Measurements from ENCODE around the gene DPAGT1.

DPAGT1 gene

GRCh38 chr11:119067371-119068222 is 34.1 kb downstream of the DPAGT1 start, which contains the start of gene VPS11:
TSS of gene VPS11 (plus strand) at chr11:119067818. CDS start at chr11:119067824, 6 bp downstream.
- no CpG with 5 or more reads among the region's 49 CpGs for WGBS (ENCODE audit: extremely low coverage, insufficient coverage, insufficient read length)

GRCh38 chr11:119065369-119065768 is 36.3 kb downstream of the DPAGT1 start:
- no peak overlapping the region for H2BK12ac ChIP-seq (ENCODE audit: low read length)
- no peak overlapping the region for H4K8ac ChIP-seq (ENCODE audit: low read depth, low read length)
- H3K14ac ChIP-seq (ENCODE audit: low read length) = no peak overlapping the region
- peaks cover 0 to 6% of the 10 kb centered on the region in 2 experiments for H3K4me1 ChIP-seq (ENCODE audit: control insufficient read depth in 1 of 2, insufficient read depth in 2 of 2, low read length in 2 of 2)
- no peak overlapping the region for H3K4ac ChIP-seq (ENCODE audit: low read depth, low read length)
- no peak overlapping the region for H2AFZ ChIP-seq (ENCODE audit: insufficient read depth, low read length, poor library complexity)
- no peak overlapping the region for H4K12ac ChIP-seq (ENCODE audit: low read depth, low read length)
- H2BK120ac ChIP-seq (ENCODE audit: insufficient read depth, low read length, poor library complexity) = no peak overlapping the region
- no peaks in the 10 kb centered on the region for H3K27me3 ChIP-seq (ENCODE audit: insufficient read depth, low read length)
- no peak overlapping the region for H3K4me2 ChIP-seq (ENCODE audit: low read length)
- no peak overlapping the region for H3K27ac ChIP-seq (ENCODE audit: low read depth, low read length)
- H3K9me3 ChIP-seq (ENCODE audit: insufficient read depth, low read depth, low read length) = no peaks in the 10 kb centered on the region
- H3K36me3 ChIP-seq (ENCODE audit: control insufficient read depth in 1 of 2, insufficient read depth in 2 of 2, low read length in 2 of 2) = peaks cover 0 to 3% of the 10 kb centered on the region in 2 experiments
- H3K18ac ChIP-seq (ENCODE audit: low read length) = no peak overlapping the region
- H3K9ac ChIP-seq (ENCODE audit: low read length) = no peak overlapping the region
- H2AK5ac ChIP-seq (ENCODE audit: low read length) = no peak overlapping the region
- no peak overlapping the region for H2BK5ac ChIP-seq (ENCODE audit: low read depth, low read length, poor library complexity)
- no CpG with 5 or more reads among the region's 4 CpGs for WGBS (ENCODE audit: extremely low coverage, insufficient coverage, insufficient read length)
- H3K23ac ChIP-seq (ENCODE audit: low read length) = no peak overlapping the region
- H3K79me2 ChIP-seq (ENCODE audit: control insufficient read depth, insufficient read depth, low read length, poor library complexity) = peaks cover 3% of the 10 kb centered on the region
- H3K79me1 ChIP-seq (ENCODE audit: low read length) = peaks cover 5% of the 10 kb centered on the region
- H4K91ac ChIP-seq (ENCODE audit: low read depth, low read length) = no peak overlapping the region
- no peak overlapping the region for H3K4me3 ChIP-seq (ENCODE audit: low read depth, low read length)
- peak; percentile 46 to 58 for DNase-seq

More at GRCh38 chr11:119067371-119068222, 34.1 kb downstream of the DPAGT1 start, which contains the start of gene VPS11:
- Histone ChIP-seq H2BK12ac (ENCODE audit: low read length) (no peak within 1 kb of the TSS), H2BK120ac (ENCODE audit: insufficient read depth, low read length, poor library complexity) (peak within 1 kb of the TSS; percentile 93), H3K9ac (ENCODE audit: low read length) (peak within 1 kb of the TSS; percentile 95), H3K4me1 (ENCODE audit: control insufficient read depth in 1 of 2, insufficient read depth in 2 of 2, low read length in 2 of 2) (peaks cover 0 to 6% of the 10 kb centered on the region in 2 experiments), H2AFZ (ENCODE audit: insufficient read depth, low read length, poor library complexity) (peak within 1 kb of the TSS; percentile 99), H4K12ac (ENCODE audit: low read depth, low read length) (peak within 1 kb of the TSS; percentile 99), H3K9me3 (ENCODE audit: insufficient read depth, low read depth, low read length) (no peaks in the 10 kb centered on the region), H2BK5ac (ENCODE audit: low read depth, low read length, poor library complexity) (peak within 1 kb of the TSS; percentile 89), H3K4me3 (ENCODE audit: low read depth, low read length) (peak within 1 kb of the TSS; percentile 89), H3K18ac (ENCODE audit: low read length) (peak within 1 kb of the TSS; percentile 95), H3K23ac (ENCODE audit: low read length) (no peak within 1 kb of the TSS), H3K4ac (ENCODE audit: low read depth, low read length) (peak within 1 kb of the TSS; percentile 97), H3K27me3 (ENCODE audit: insufficient read depth, low read length) (no peaks in the 10 kb centered on the region), H4K8ac (ENCODE audit: low read depth, low read length) (peak within 1 kb of the TSS; percentile 98), H3K14ac (ENCODE audit: low read length) (peak within 1 kb of the TSS; percentile 99), H3K79me2 (ENCODE audit: control insufficient read depth, insufficient read depth, low read length, poor library complexity) (peaks cover 3% of the 10 kb centered on the region), H3K4me2 (ENCODE audit: low read length) (peak within 1 kb of the TSS; percentile 76), H4K91ac (ENCODE audit: low read depth, low read length) (peak within 1 kb of the TSS; percentile 98), H3K36me3 (ENCODE audit: control insufficient read depth in 1 of 2, insufficient read depth in 2 of 2, low read length in 2 of 2) (peaks cover 10 to 16% of the 10 kb centered on the region in 2 experiments), H2AK5ac (ENCODE audit: low read length) (peak within 1 kb of the TSS; percentile 49), H3K79me1 (ENCODE audit: low read length) (peaks cover 5% of the 10 kb centered on the region), H3K27ac (ENCODE audit: low read depth, low read length) (peak within 1 kb of the TSS; percentile 62)
- peak; percentile 97 to 98 for DNase-seq

DNA sequence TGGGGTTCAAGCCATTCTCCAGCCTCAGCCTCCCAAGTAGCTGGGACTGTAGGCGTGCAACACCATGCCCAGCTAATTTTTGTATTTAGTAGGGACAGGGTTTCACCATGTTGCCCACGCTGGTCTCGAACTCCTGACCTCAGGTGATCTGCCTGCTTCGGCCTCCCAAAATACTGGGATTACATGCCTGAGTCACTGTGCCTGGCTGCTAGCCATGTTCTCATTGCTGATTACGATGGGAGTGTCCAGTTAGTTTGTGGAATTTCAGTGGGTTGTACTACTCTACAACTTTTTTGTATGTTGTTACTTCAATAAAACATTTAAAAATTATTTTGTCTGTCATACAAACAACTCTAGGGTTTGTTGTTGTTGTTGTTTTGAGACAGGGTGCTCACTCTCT is 38.9 kb downstream of the DPAGT1 start:
- Histone ChIP-seq H3K4me2 (ENCODE audit: low read length) (no peak overlapping the region), H3K79me1 (ENCODE audit: low read length) (peaks cover 3% of the 10 kb centered on the region), H3K27ac (ENCODE audit: low read depth, low read length) (no peak overlapping the region), H3K4me1 (ENCODE audit: control insufficient read depth in 1 of 2, insufficient read depth in 2 of 2, low read length in 2 of 2) (peaks cover 3 to 5% of the 10 kb centered on the region in 2 experiments), H2BK12ac (ENCODE audit: low read length) (no peak overlapping the region), H3K27me3 (ENCODE audit: insufficient read depth, low read length) (no peaks in the 10 kb centered on the region), H4K91ac (ENCODE audit: low read depth, low read length) (no peak overlapping the region), H3K9me3 (ENCODE audit: insufficient read depth, low read depth, low read length) (no peaks in the 10 kb centered on the region), H3K4ac (ENCODE audit: low read depth, low read length) (no peak overlapping the region), H3K14ac (ENCODE audit: low read length) (no peak overlapping the region), H4K8ac (ENCODE audit: low read depth, low read length) (no peak overlapping the region), H2AFZ (ENCODE audit: insufficient read depth, low read length, poor library complexity) (no peak overlapping the region), H3K18ac (ENCODE audit: low read length) (no peak overlapping the region), H4K12ac (ENCODE audit: low read depth, low read length) (no peak overlapping the region), H3K4me3 (ENCODE audit: low read depth, low read length) (no peak overlapping the region), H3K23ac (ENCODE audit: low read length) (no peak overlapping the region), H2BK5ac (ENCODE audit: low read depth, low read length, poor library complexity) (no peak overlapping the region), H2BK120ac (ENCODE audit: insufficient read depth, low read length, poor library complexity) (no peak overlapping the region), H3K9ac (ENCODE audit: low read length) (no peak overlapping the region), H3K79me2 (ENCODE audit: control insufficient read depth, insufficient read depth, low read length, poor library complexity) (peaks cover 1% of the 10 kb centered on the region), H2AK5ac (ENCODE audit: low read length) (no peak overlapping the region), H3K36me3 (ENCODE audit: control insufficient read depth in 1 of 2, insufficient read depth in 2 of 2, low read length in 2 of 2) (no peaks in the 10 kb centered on the region)
- DNase-seq = no peak
- no CpG with 5 or more reads among the region's 5 CpGs for WGBS (ENCODE audit: extremely low coverage, insufficient coverage, insufficient read length)

GRCh38 chr11:119061256-119061655 is 40.4 kb downstream of the DPAGT1 start:
- no peak overlapping the region for H4K12ac ChIP-seq (ENCODE audit: low read depth, low read length)
- no peaks in the 10 kb centered on the region for H3K36me3 ChIP-seq (ENCODE audit: control insufficient read depth in 1 of 2, insufficient read depth in 2 of 2, low read length in 2 of 2)
- H3K14ac ChIP-seq (ENCODE audit: low read length) = no peak overlapping the region
- H2BK5ac ChIP-seq (ENCODE audit: low read depth, low read length, poor library complexity) = no peak overlapping the region
- H4K8ac ChIP-seq (ENCODE audit: low read depth, low read length) = no peak overlapping the region
- H3K27me3 ChIP-seq (ENCODE audit: insufficient read depth, low read length) = no peaks in the 10 kb centered on the region
- H2AK5ac ChIP-seq (ENCODE audit: low read length) = no peak overlapping the region
- no peak for DNase-seq
- no peak overlapping the region for H4K91ac ChIP-seq (ENCODE audit: low read depth, low read length)
- no peak overlapping the region for H3K23ac ChIP-seq (ENCODE audit: low read length)
- no peak overlapping the region for H2BK12ac ChIP-seq (ENCODE audit: low read length)
- H3K9ac ChIP-seq (ENCODE audit: low read length) = no peak overlapping the region
- no peak overlapping the region for H3K4me3 ChIP-seq (ENCODE audit: low read depth, low read length)
- H3K9me3 ChIP-seq (ENCODE audit: insufficient read depth, low read depth, low read length) = no peaks in the 10 kb centered on the region
- H3K79me1 ChIP-seq (ENCODE audit: low read length) = peaks cover 8% of the 10 kb centered on the region
- H2BK120ac ChIP-seq (ENCODE audit: insufficient read depth, low read length, poor library complexity) = no peak overlapping the region
- WGBS (ENCODE audit: extremely low coverage, insufficient coverage, insufficient read length) = no CpG with 5 or more reads among the region's 3 CpGs
- peaks cover 7% of the 10 kb centered on the region for H3K79me2 ChIP-seq (ENCODE audit: control insufficient read depth, insufficient read depth, low read length, poor library complexity)
- no peak overlapping the region for H3K27ac ChIP-seq (ENCODE audit: low read depth, low read length)
- H3K18ac ChIP-seq (ENCODE audit: low read length) = no peak overlapping the region
- H2AFZ ChIP-seq (ENCODE audit: insufficient read depth, low read length, poor library complexity) = no peak overlapping the region
- no peak overlapping the region for H3K4me2 ChIP-seq (ENCODE audit: low read length)
- H3K4ac ChIP-seq (ENCODE audit: low read depth, low read length) = no peak overlapping the region
- peaks cover 2 to 3% of the 10 kb centered on the region in 2 experiments for H3K4me1 ChIP-seq (ENCODE audit: control insufficient read depth in 1 of 2, insufficient read depth in 2 of 2, low read length in 2 of 2)
